Activated T-cell treated with anti-CD3 and anti-CD28 coated beads for 48 hours (primary cell): ENCODE data around the gene CSMD2.
"Not testable (repeated sequence)": the region's sequence is repeated elsewhere in the genome, so short reads cannot be mapped to it uniquely, and the experiment has no call there.

ENCODE experiments used
- DNase-seq: peaks from one replicate; pipeline ENCODE4 v3.0.0-alpha.2; 2020; ENCODE audit warnings: low read depth

CSMD2 gene

GRCh38 chr1:34164771-34165391, at the start of gene CSMD2:
TSS of gene CSMD2 (minus strand) at chr1:34165230. CDS start at chr1:34165097, 133 bp downstream.
- no peak for DNase-seq

GRCh38 chr1:34213956-34214355, 48.9 kb upstream of the CSMD2 start:
- no peak for DNase-seq

- no peak for DNase-seq
Measured at GRCh38 chr1:34212673-34213072, 47.6 kb upstream of the CSMD2 start.

GRCh38 chr1:34199927-34200326, 34.9 kb upstream of the CSMD2 start:
- DNase-seq: peak; percentile 3

GRCh38 chr1:34192621-34193020, 27.6 kb upstream of the CSMD2 start:
- no peak for DNase-seq

- no peak for DNase-seq
Measured at GRCh38 chr1:34190692-34191091, 25.7 kb upstream of the CSMD2 start.

GRCh38 chr1:34188985-34189384, 24.0 kb upstream of the CSMD2 start:
- DNase-seq: no peak

- DNase-seq: no peak
Measured at GRCh38 chr1:34188418-34188817, 23.4 kb upstream of the CSMD2 start.

GRCh38 chr1:34186741-34187494, 21.9 kb upstream of the CSMD2 start:
- no peak for DNase-seq

- DNase-seq: not testable (repeated sequence)
Measured at GRCh38 chr1:34183381-34183780, 18.4 kb upstream of the CSMD2 start.

GRCh38 chr1:34178072-34178471, 13.0 kb upstream of the CSMD2 start:
- no peak for DNase-seq

GRCh38 chr1:34176830-34177603, 12.0 kb upstream of the CSMD2 start, which contains the start of gene C1orf94:
TSS of gene C1orf94 (plus strand) at chr1:34176907. CDS start at chr1:34177790, 883 bp downstream.
- DNase-seq: no peak

GRCh38 chr1:34175744-34176143, 10.7 kb upstream of the CSMD2 start:
- DNase-seq: no peak

GRCh38 chr1:34167389-34167788, 2.4 kb upstream of the CSMD2 start:
- no peak for DNase-seq

- DNase-seq: no peak
Measured at GRCh38 chr1:34166625-34167361, 1.8 kb upstream of the CSMD2 start.

- DNase-seq: no peak
Measured at GRCh38 chr1:34166191-34166624, 1.2 kb upstream of the CSMD2 start.

- DNase-seq: no peak
Measured at GRCh38 chr1:34165422-34165921, 442 bp upstream of the CSMD2 start.

- DNase-seq: no peak
Measured at GRCh38 chr1:34163792-34164731, 968 bp downstream of the CSMD2 start.

GRCh38 chr1:34162852-34163766, 1.9 kb downstream of the CSMD2 start:
- peak; percentile 40 for DNase-seq

GRCh38 chr1:34156739-34157138, 8.3 kb downstream of the CSMD2 start:
- DNase-seq: no peak
